ENCODE data around the gene FLYWCH1.

Gene FLYWCH1

GRCh38 chr16:2981899-2982250, 70.1 kb downstream of the FLYWCH1 start:
- Histone ChIP-seq H3K9ac (ENCODE audit: low read length) (no peak overlapping the region), H3K4me3 (ENCODE audit: low read length) (no peak overlapping the region), H3K27me3 (ENCODE audit: control insufficient read depth, insufficient read depth, low read length) (no peaks in the 10 kb centered on the region), H3K36me3 (ENCODE audit: control insufficient read depth, insufficient read depth, low read length) (no peaks in the 10 kb centered on the region), H3K4me1 (ENCODE audit: control insufficient read depth, insufficient read depth, low read length) (peaks cover 2% of the 10 kb centered on the region), H3K27ac (ENCODE audit: low read depth, low read length) (no peak overlapping the region)

DNA sequence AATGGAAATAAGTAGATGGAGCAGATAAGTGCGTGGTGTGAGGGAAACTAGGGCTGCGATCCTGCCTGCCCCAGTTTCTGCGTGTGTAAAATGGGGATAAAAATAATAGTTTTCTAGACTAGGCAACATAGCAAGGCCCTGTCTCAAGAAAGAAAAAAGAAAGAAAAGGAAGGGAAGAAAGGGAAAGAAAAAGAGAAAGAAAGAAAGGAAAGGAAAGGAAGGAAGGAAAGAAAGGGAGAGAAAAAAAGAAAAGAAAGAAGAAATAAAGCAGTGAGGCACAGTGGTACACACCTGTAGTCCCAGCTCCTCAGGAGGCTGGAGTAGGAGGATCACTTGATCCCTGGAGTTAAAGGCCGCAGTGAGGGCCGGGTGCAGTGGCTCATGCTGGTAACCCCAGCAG, 70.7 kb downstream of the FLYWCH1 start:
- Histone ChIP-seq H3K27ac (ENCODE audit: low read depth, low read length) (no peak overlapping the region), H3K4me3 (ENCODE audit: low read length) (no peak overlapping the region), H3K4me1 (ENCODE audit: control insufficient read depth, insufficient read depth, low read length) (peaks cover 2% of the 10 kb centered on the region), H3K9ac (ENCODE audit: low read length) (no peak overlapping the region), H3K36me3 (ENCODE audit: control insufficient read depth, insufficient read depth, low read length) (no peaks in the 10 kb centered on the region), H3K27me3 (ENCODE audit: control insufficient read depth, insufficient read depth, low read length) (no peaks in the 10 kb centered on the region)

- Histone ChIP-seq H3K4me1 (ENCODE audit: control insufficient read depth, insufficient read depth, low read length) (peaks cover 2% of the 10 kb centered on the region), H3K4me3 (ENCODE audit: low read length) (peak overlapping the region; percentile 27)
Measured at GRCh38 chr16:2983706-2984136, 72.0 kb downstream of the FLYWCH1 start.

DNA sequence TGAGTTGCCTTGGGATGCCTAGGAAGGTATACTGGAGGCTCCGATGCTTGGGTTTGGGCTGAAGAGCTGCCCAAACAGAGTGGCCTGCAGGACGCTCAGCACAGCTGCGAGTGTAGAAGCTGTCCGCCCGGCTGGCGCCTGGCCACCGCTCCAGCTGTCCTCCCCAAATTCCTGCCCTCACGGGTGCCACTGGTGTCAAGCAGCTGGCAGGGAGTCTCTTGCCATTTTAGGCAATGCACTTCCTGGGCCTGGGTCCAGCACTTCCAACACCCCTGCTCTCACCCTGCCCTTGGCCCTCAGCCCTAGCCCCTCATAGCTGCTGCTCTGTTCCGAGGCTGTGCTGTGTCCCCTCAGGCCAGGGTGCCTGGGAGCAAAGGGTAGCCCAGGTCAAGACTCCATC, 73.7 kb downstream of the FLYWCH1 start:
- Histone ChIP-seq H3K9ac (ENCODE audit: low read length) (no peak overlapping the region), H3K4me3 (ENCODE audit: low read length) (no peak overlapping the region), H3K27me3 (ENCODE audit: control insufficient read depth, insufficient read depth, low read length) (no peaks in the 10 kb centered on the region), H3K27ac (ENCODE audit: low read depth, low read length) (no peak overlapping the region), H3K36me3 (ENCODE audit: control insufficient read depth, insufficient read depth, low read length) (no peaks in the 10 kb centered on the region), H3K4me1 (ENCODE audit: control insufficient read depth, insufficient read depth, low read length) (no peaks in the 10 kb centered on the region)

More at GRCh38 chr16:2983706-2984136, 72.0 kb downstream of the FLYWCH1 start:
- H3K27ac ChIP-seq (ENCODE audit: low read depth, low read length) = no peak overlapping the region
- no peak overlapping the region for H3K9ac ChIP-seq (ENCODE audit: low read length)
- H3K36me3 ChIP-seq (ENCODE audit: control insufficient read depth, insufficient read depth, low read length) = no peaks in the 10 kb centered on the region
- no peaks in the 10 kb centered on the region for H3K27me3 ChIP-seq (ENCODE audit: control insufficient read depth, insufficient read depth, low read length)

GRCh38 chr16:2985893-2986355, 74.2 kb downstream of the FLYWCH1 start:
- Histone ChIP-seq H3K36me3 (ENCODE audit: control insufficient read depth, insufficient read depth, low read length) (no peaks in the 10 kb centered on the region), H3K4me1 (ENCODE audit: control insufficient read depth, insufficient read depth, low read length) (no peaks in the 10 kb centered on the region), H3K9ac (ENCODE audit: low read length) (no peak overlapping the region), H3K27ac (ENCODE audit: low read depth, low read length) (no peak overlapping the region), H3K4me3 (ENCODE audit: low read length) (no peak overlapping the region), H3K27me3 (ENCODE audit: control insufficient read depth, insufficient read depth, low read length) (no peaks in the 10 kb centered on the region)

GRCh38 chr16:2986623-2987188, 75.0 kb downstream of the FLYWCH1 start:
- Histone ChIP-seq H3K27me3 (ENCODE audit: control insufficient read depth, insufficient read depth, low read length) (no peaks in the 10 kb centered on the region), H3K4me1 (ENCODE audit: control insufficient read depth, insufficient read depth, low read length) (no peaks in the 10 kb centered on the region), H3K27ac (ENCODE audit: low read depth, low read length) (no peak overlapping the region), H3K4me3 (ENCODE audit: low read length) (no peak overlapping the region), H3K9ac (ENCODE audit: low read length) (no peak overlapping the region), H3K36me3 (ENCODE audit: control insufficient read depth, insufficient read depth, low read length) (no peaks in the 10 kb centered on the region)

- Histone ChIP-seq H3K4me3 (ENCODE audit: low read length) (no peak overlapping the region), H3K36me3 (ENCODE audit: control insufficient read depth, insufficient read depth, low read length) (no peaks in the 10 kb centered on the region), H3K9ac (ENCODE audit: low read length) (no peak overlapping the region), H3K27me3 (ENCODE audit: control insufficient read depth, insufficient read depth, low read length) (no peaks in the 10 kb centered on the region), H3K4me1 (ENCODE audit: control insufficient read depth, insufficient read depth, low read length) (no peaks in the 10 kb centered on the region), H3K27ac (ENCODE audit: low read depth, low read length) (no peak overlapping the region)
Measured at GRCh38 chr16:2987286-2987685, 75.6 kb downstream of the FLYWCH1 start.

DNA sequence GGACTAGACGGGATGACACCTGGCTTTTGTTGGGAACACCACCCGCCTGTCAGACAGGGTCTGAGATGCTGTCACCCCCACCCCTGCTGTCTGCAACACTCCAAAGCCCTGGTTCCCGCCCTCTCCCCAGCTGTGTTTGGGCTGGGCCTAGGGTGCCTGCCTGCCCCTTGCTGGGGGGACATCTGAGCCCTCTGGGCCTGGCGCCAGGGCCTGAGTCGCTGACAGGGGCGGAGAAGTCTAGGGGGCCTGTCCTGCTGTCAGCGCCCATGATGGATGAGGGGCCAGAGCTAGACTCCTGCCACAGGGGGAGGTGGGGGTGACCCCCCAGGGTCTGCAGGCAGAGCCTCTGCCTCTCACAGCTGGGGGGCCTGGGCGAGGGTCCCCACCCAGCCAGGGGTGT, 76.1 kb downstream of the FLYWCH1 start:
- H3K27ac ChIP-seq (ENCODE audit: low read depth, low read length) = no peak overlapping the region
- no peaks in the 10 kb centered on the region for H3K27me3 ChIP-seq (ENCODE audit: control insufficient read depth, insufficient read depth, low read length)
- H3K4me1 ChIP-seq (ENCODE audit: control insufficient read depth, insufficient read depth, low read length) = no peaks in the 10 kb centered on the region
- no peak overlapping the region for H3K4me3 ChIP-seq (ENCODE audit: low read length)
- H3K9ac ChIP-seq (ENCODE audit: low read length) = no peak overlapping the region
- H3K36me3 ChIP-seq (ENCODE audit: control insufficient read depth, insufficient read depth, low read length) = no peaks in the 10 kb centered on the region

GRCh38 chr16:2988590-2989099, 76.9 kb downstream of the FLYWCH1 start:
- H3K4me3 ChIP-seq (ENCODE audit: low read length) = no peak overlapping the region
- no peak overlapping the region for H3K27ac ChIP-seq (ENCODE audit: low read depth, low read length)
- H3K36me3 ChIP-seq (ENCODE audit: control insufficient read depth, insufficient read depth, low read length) = no peaks in the 10 kb centered on the region
- no peaks in the 10 kb centered on the region for H3K4me1 ChIP-seq (ENCODE audit: control insufficient read depth, insufficient read depth, low read length)
- H3K9ac ChIP-seq (ENCODE audit: low read length) = no peak overlapping the region
- no peaks in the 10 kb centered on the region for H3K27me3 ChIP-seq (ENCODE audit: control insufficient read depth, insufficient read depth, low read length)

DNA sequence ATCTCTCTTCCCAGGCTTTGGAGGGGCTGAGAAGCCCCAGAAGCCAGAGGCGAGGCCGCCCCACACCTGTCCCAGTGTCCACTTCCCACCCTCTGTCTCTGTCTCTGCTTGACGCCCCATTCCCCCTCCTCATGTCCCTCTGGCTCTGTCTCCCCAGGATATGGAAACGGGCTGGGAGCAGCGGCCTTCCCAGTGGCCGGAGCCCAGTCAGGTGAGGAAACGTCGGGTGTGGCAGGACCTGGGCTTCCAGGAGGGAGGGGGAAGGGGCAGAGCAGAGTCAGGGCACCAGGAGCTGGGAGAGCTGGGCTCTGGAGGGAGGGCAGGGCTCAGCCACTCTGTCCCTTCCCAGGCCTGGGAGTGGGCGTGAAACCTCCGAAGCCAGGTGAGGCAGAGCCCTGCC, 79.2 kb downstream of the FLYWCH1 start:
- no peaks in the 10 kb centered on the region for H3K36me3 ChIP-seq (ENCODE audit: control insufficient read depth, insufficient read depth, low read length)
- no peaks in the 10 kb centered on the region for H3K4me1 ChIP-seq (ENCODE audit: control insufficient read depth, insufficient read depth, low read length)
- H3K27me3 ChIP-seq (ENCODE audit: control insufficient read depth, insufficient read depth, low read length) = no peaks in the 10 kb centered on the region
- no peak overlapping the region for H3K9ac ChIP-seq (ENCODE audit: low read length)
- H3K27ac ChIP-seq (ENCODE audit: low read depth, low read length) = no peak overlapping the region
- H3K4me3 ChIP-seq (ENCODE audit: low read length) = no peak overlapping the region

DNA sequence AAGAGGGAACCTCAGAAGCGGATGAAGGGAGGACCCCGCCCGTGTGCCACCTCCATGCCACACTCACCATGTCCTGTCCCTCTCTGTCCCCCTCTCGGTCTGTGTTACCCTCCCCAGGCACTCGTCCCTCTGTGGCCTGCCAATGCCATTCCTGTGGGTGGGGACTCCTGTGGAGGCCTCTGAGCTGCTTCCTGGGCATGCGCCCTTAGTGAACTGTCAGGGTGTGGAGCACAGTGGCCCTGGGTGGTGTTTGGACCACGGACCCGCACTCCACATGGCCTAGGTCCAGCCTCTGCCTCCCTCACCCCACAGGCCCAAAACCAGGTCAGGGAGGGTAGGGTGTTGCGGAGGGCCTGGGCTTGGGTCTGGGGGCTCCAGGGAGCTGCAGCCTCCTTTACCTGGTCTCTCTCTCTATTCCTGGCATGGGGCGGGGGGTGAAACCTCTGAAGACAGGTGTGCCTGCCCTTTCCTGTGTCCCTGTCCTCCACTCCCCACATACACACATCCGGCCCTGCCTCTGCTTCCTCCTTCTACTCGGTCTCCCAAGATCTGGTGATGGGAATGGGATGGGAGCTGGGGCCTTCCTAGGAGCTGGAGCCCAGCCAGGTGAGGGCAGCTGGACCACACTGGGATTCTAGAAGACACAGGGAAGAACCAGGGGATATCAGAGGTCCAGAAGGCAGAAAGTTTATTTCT, 80.0 kb downstream of the FLYWCH1 start:
- no peak overlapping the region for H3K9ac ChIP-seq (ENCODE audit: low read length)
- no peak overlapping the region for H3K4me3 ChIP-seq (ENCODE audit: low read length)
- no peaks in the 10 kb centered on the region for H3K27me3 ChIP-seq (ENCODE audit: control insufficient read depth, insufficient read depth, low read length)
- no peaks in the 10 kb centered on the region for H3K36me3 ChIP-seq (ENCODE audit: control insufficient read depth, insufficient read depth, low read length)
- H3K4me1 ChIP-seq (ENCODE audit: control insufficient read depth, insufficient read depth, low read length) = no peaks in the 10 kb centered on the region
- H3K27ac ChIP-seq (ENCODE audit: low read depth, low read length) = no peak overlapping the region

- no peak overlapping the region for H3K27ac ChIP-seq (ENCODE audit: low read depth, low read length)
- H3K4me1 ChIP-seq (ENCODE audit: control insufficient read depth, insufficient read depth, low read length) = no peaks in the 10 kb centered on the region
- H3K9ac ChIP-seq (ENCODE audit: low read length) = no peak overlapping the region
- H3K27me3 ChIP-seq (ENCODE audit: control insufficient read depth, insufficient read depth, low read length) = no peaks in the 10 kb centered on the region
- H3K4me3 ChIP-seq (ENCODE audit: low read length) = no peak overlapping the region
- H3K36me3 ChIP-seq (ENCODE audit: control insufficient read depth, insufficient read depth, low read length) = no peaks in the 10 kb centered on the region
Measured at GRCh38 chr16:2992383-2993081, 80.8 kb downstream of the FLYWCH1 start.
